MM.1S (cell line): ENCODE results near the gene GADD45B.

ENCODE experiments used
- DNase-seq: peaks from one replicate; pipeline ENCODE4 v3.0.0-alpha.2; 2015
- H2AFZ ChIP-seq: fragments of 300-600 bp; sonication (generic); 2 replicates; pipeline ENCODE4 v1.6.0; 2016; ENCODE audit warnings: antibody characterized with exemption, low read length
- H3F3A ChIP-seq: fragments of 300-600 bp; sonication (generic); 2 replicates; pipeline ENCODE4 v1.6.1; 2016; ENCODE audit warnings: mild to moderate bottlenecking, antibody characterized with exemption, low read length, moderate library complexity, mixed read lengths; ENCODE audit not compliant: insufficient read depth
- H3K27ac ChIP-seq: fragments of 300-600 bp; sonication (generic); 2 replicates; pipeline ENCODE4 v1.5.1; 2016; ENCODE audit warnings: mild to moderate bottlenecking, low read length
- H3K27me3 ChIP-seq: fragments of 300-600 bp; sonication (generic); replicated peaks from 2 replicates; pipeline ENCODE4 v1.6.0; 2016; ENCODE audit warnings: low read length; ENCODE audit not compliant: insufficient read depth
- H3K36me3 ChIP-seq: fragments of 300-600 bp; sonication (generic); replicated peaks from 2 replicates; pipeline ENCODE4 v1.6.1; 2016; ENCODE audit warnings: mild to moderate bottlenecking, low read length, mixed read lengths; ENCODE audit not compliant: insufficient read depth
- H3K4me1 ChIP-seq: fragments of 300-600 bp; sonication (generic); 2 replicates; pipeline ENCODE4 v1.6.1; 2016; ENCODE audit warnings: low read length, mixed read lengths
- H3K4me2 ChIP-seq: fragments of 300-600 bp; sonication (generic); 2 replicates; pipeline ENCODE4 v1.6.0; 2016; ENCODE audit warnings: low read depth, low read length
- H3K4me3 ChIP-seq: fragments of 300-600 bp; sonication (generic); 2 replicates; pipeline ENCODE4 v1.5.1; 2016; ENCODE audit warnings: low read length, mixed read lengths
- H3K79me2 ChIP-seq: fragments of 300-600 bp; sonication (generic); 2 replicates; pipeline ENCODE4 v1.6.1; 2016; ENCODE audit warnings: mixed run types, low read length, mixed read lengths
- H3K9ac ChIP-seq: fragments of 300-600 bp; sonication (generic); 2 replicates; pipeline ENCODE4 v1.6.1; 2016; ENCODE audit warnings: low read length, mixed read lengths
- H3K9me2 ChIP-seq: fragments of 300-600 bp; sonication (generic); replicated peaks from 2 replicates; pipeline ENCODE4 v1.6.1; 2016; ENCODE audit warnings: mild to moderate bottlenecking, low read length, mixed read lengths; ENCODE audit not compliant: insufficient read depth
- H3K9me3 ChIP-seq: fragments of 300-600 bp; sonication (generic); replicated peaks from 2 replicates; pipeline ENCODE4 v1.6.1; 2016; ENCODE audit warnings: mild to moderate bottlenecking, low read length, mixed read lengths; ENCODE audit not compliant: insufficient read depth
- H4K20me1 ChIP-seq: fragments of 300-600 bp; sonication (generic); 2 replicates; pipeline ENCODE4 v1.6.1; 2016; ENCODE audit warnings: mild to moderate bottlenecking, low read length, moderate library complexity, mixed read lengths; ENCODE audit not compliant: insufficient read depth
- EZH2 ChIP-seq: fragments of 300-600 bp; sonication (generic); optimal IDR thresholded peaks from 2 replicates; pipeline ENCODE3; 2017; ENCODE audit warnings: low read depth, mild to moderate bottlenecking, antibody characterized with exemption, low read length, mixed read lengths
- EZH2phosphoT487 ChIP-seq: fragments of 300-600 bp; sonication (generic); IDR thresholded peaks from 2 replicates; pipeline ENCODE4 v1.6.1; 2018; ENCODE audit warnings: antibody characterized with exemption, low read length
- TF ChIP-seq, protein P1 (sequence below): fragments of 300-600 bp; sonication (generic); IDR thresholded peaks from 2 replicates; pipeline ENCODE4 v1.5.1; 2016; ENCODE audit warnings: antibody characterized with exemption, low read length, mixed read lengths

The GADD45B gene

GRCh38 chr19:2478756-2479555 is 3.0 kb downstream of the GADD45B start:
- 0 out of 2 replicates have a peak, but pooled peaks cover 2% of the 10 kb centered on the region for H3K36me3 ChIP-seq
- peaks cover 55% of the 10 kb centered on the region for H3F3A ChIP-seq
- no peaks in the 10 kb centered on the region for H3K9me2 ChIP-seq
- H3K27me3 ChIP-seq, result no peaks in the 10 kb centered on the region
- peak; percentile 85 for DNase-seq
- peaks cover 42% of the 10 kb centered on the region for H3K79me2 ChIP-seq
- peak overlapping the region; percentile 88 for H3K9ac ChIP-seq
- H4K20me1 ChIP-seq, result peaks cover 17% of the 10 kb centered on the region
- H3K4me2 ChIP-seq, result peak overlapping the region; percentile 99
- peak overlapping the region; percentile 97 for H3K4me3 ChIP-seq
- TF ChIP-seq EZH2, result no peak
- TF ChIP-seq, protein P1, sequence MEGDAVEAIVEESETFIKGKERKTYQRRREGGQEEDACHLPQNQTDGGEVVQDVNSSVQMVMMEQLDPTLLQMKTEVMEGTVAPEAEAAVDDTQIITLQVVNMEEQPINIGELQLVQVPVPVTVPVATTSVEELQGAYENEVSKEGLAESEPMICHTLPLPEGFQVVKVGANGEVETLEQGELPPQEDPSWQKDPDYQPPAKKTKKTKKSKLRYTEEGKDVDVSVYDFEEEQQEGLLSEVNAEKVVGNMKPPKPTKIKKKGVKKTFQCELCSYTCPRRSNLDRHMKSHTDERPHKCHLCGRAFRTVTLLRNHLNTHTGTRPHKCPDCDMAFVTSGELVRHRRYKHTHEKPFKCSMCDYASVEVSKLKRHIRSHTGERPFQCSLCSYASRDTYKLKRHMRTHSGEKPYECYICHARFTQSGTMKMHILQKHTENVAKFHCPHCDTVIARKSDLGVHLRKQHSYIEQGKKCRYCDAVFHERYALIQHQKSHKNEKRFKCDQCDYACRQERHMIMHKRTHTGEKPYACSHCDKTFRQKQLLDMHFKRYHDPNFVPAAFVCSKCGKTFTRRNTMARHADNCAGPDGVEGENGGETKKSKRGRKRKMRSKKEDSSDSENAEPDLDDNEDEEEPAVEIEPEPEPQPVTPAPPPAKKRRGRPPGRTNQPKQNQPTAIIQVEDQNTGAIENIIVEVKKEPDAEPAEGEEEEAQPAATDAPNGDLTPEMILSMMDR, result no peak
- no peak for TF ChIP-seq EZH2phosphoT487
- H3K27ac ChIP-seq, result peak overlapping the region; percentile 83
- H3K4me1 ChIP-seq, result peaks cover 14% of the 10 kb centered on the region
- H2AFZ ChIP-seq, result peak overlapping the region; percentile 41
- H3K9me3 ChIP-seq, result no peaks in the 10 kb centered on the region

DNA sequence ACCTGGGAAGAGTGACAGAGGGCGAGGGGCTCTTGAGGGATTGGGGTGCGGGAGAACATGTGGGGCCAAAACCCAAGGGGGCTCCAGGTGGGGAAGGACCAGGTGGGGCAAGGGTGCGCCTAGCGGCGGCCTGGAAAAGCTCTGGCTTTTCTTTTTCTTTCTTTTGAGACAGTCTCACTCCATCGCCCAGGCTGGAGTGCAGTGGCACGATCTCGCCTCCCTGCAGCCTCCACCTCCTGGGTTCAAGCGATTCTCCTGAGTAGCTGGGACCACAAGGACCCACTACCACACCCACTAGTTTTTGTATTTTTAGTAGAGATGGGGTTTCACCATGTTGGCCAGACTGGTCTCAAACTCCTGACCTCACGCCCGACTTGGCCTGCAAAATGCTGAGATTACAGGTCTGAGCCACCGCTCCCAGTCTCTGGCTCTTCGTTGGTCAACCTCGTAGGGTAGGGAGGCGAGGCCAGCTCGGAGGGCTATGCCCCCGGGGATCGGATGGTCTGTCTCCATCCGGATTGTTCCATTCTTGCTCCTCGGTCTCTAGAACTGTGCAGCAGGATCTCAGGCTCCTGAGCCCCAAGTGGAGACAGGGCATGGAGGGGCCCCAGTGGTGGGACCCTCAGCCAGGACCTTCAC is 3.7 kb downstream of the GADD45B start:
- H3K79me2 ChIP-seq, result peaks cover 42% of the 10 kb centered on the region
- H4K20me1 ChIP-seq, result peaks cover 17% of the 10 kb centered on the region
- peak; percentile 53 for DNase-seq
- no peaks in the 10 kb centered on the region for H3K27me3 ChIP-seq
- peaks cover 11% of the 10 kb centered on the region for H3K4me1 ChIP-seq
- peak overlapping the region; percentile 41; the same call in 1 of the 2 replicates for H2AFZ ChIP-seq
- H3K9me3 ChIP-seq, result no peaks in the 10 kb centered on the region
- TF ChIP-seq, protein P1, result peak; percentile 56
- TF ChIP-seq EZH2phosphoT487, result no peak
- 0 out of 2 replicates have a peak, but pooled peaks cover 2% of the 10 kb centered on the region for H3K36me3 ChIP-seq
- no peaks in the 10 kb centered on the region for H3K9me2 ChIP-seq
- H3K4me3 ChIP-seq, result peak overlapping the region; percentile 97
- H3F3A ChIP-seq, result peaks cover 55% of the 10 kb centered on the region
- H3K4me2 ChIP-seq, result peak overlapping the region; percentile 99
- H3K9ac ChIP-seq, result peak overlapping the region; percentile 88; the same call in 1 of the 2 replicates
- peak overlapping the region; percentile 83; the same call in 1 of the 2 replicates for H3K27ac ChIP-seq

- TF ChIP-seq EZH2phosphoT487 (no peak), EZH2 (no peak)
- TF ChIP-seq, protein P1, result no peak
- Histone ChIP-seq H3K4me2 (no peak overlapping the region), H3K9me2 (no peaks in the 10 kb centered on the region), H3K4me3 (no peak overlapping the region), H3K27me3 (no peaks in the 10 kb centered on the region), H3K9ac (no peak overlapping the region), H3K36me3 (0 out of 2 replicates have a peak, but pooled peaks cover 2% of the 10 kb centered on the region), H3K4me1 (peaks cover 11% of the 10 kb centered on the region), H2AFZ (no peak overlapping the region), H4K20me1 (peaks cover 16% of the 10 kb centered on the region), H3K9me3 (no peaks in the 10 kb centered on the region), H3K27ac (no peak overlapping the region), H3F3A (peaks cover 42% of the 10 kb centered on the region), H3K79me2 (peaks cover 26% of the 10 kb centered on the region)
- no peak for DNase-seq
Measured at GRCh38 chr19:2481466-2481865, 5.5 kb downstream of the GADD45B start.
